ENCODE measurements around the gene PDCD1. TPM values are rescaled to one million over a fixed set of nuclear protein-coding genes. Genes with fewer than 3 reads are reported as not detected.

Gene PDCD1
- total RNA-seq, 2 donors from 2014 or later: 0.21 to 0.35 TPM

DNA sequence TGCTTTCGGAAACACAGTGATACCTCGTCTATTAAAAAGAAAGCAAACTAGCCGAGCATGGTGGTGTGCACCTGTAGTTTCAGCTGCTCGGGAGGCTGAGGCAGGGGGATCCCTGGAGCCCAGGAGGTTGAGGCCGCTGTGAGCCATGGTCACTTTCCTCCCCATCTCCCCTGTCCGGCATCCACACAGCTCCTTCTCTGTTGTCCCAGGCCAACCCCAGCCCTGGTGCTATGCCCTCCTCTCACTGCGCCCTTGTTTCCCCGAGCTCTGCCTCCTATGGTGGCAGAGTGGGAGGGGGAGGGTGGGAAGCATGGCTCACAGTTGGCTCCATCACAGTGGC, 26.2 kb upstream of the PDCD1 start:
- Histone ChIP-seq H3K27me3 (no peaks in the 10 kb centered on the region), H3K9me3 (no peaks in the 10 kb centered on the region), H3K4me3 (no peak overlapping the region), H3K4me1 (no peaks in the 10 kb centered on the region), H3K36me3 (no peaks in the 10 kb centered on the region), H3K27ac (no peak overlapping the region), H3K9ac (ENCODE audit: low read depth in 2 of 2, low read length in 2 of 2) (no peak overlapping the region)
- no peak for DNase-seq
- intact Hi-C loops (cut with DNase I): no loop called here
- TF ChIP-seq, protein P1, sequence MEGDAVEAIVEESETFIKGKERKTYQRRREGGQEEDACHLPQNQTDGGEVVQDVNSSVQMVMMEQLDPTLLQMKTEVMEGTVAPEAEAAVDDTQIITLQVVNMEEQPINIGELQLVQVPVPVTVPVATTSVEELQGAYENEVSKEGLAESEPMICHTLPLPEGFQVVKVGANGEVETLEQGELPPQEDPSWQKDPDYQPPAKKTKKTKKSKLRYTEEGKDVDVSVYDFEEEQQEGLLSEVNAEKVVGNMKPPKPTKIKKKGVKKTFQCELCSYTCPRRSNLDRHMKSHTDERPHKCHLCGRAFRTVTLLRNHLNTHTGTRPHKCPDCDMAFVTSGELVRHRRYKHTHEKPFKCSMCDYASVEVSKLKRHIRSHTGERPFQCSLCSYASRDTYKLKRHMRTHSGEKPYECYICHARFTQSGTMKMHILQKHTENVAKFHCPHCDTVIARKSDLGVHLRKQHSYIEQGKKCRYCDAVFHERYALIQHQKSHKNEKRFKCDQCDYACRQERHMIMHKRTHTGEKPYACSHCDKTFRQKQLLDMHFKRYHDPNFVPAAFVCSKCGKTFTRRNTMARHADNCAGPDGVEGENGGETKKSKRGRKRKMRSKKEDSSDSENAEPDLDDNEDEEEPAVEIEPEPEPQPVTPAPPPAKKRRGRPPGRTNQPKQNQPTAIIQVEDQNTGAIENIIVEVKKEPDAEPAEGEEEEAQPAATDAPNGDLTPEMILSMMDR (IDR thresholded peaks at IDR 0.05): no peak

DNA sequence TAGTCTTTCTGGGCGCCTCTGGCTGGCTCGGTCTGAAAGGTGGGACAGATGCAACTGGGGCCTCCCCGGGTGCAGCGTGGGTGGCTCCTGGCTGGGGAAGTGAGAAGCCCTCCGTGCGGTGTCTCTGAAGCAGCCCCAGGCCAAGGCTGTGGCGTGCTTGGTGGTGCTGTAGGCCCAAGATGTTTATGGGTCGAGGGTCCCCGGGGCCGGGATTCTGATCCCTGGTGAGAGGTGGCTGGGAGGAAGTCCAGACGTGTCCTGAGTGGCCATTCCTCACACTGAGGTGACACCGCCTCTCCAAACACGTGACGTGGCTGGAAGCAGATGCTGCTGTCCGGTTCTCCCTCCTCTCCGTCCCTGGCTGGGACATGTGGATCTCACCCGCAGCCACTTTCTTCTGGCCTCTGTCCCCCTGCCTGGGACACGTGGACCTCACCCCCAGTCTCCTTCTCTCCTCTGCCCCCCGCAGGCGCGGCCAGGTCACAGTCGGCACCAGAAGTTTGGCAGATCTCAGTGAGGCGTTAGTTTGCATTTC, 23.5 kb upstream of the PDCD1 start:
- Histone ChIP-seq H3K4me3 (peak overlapping the region; percentile 18), H3K4me1 (no peaks in the 10 kb centered on the region), H3K36me3 (no peaks in the 10 kb centered on the region), H3K9me3 (no peaks in the 10 kb centered on the region), H3K9ac (ENCODE audit: low read depth in 2 of 2, low read length in 2 of 2) (peak overlapping the region; percentile 64 to 73), H3K27ac (peak overlapping the region; percentile 54), H3K27me3 (no peaks in the 10 kb centered on the region)
- TF ChIP-seq, protein P1 (IDR thresholded peaks at IDR 0.05): no peak
- intact Hi-C loops (cut with DNase I): no loop called here
- DNase-seq: peak; percentile 72

DNA sequence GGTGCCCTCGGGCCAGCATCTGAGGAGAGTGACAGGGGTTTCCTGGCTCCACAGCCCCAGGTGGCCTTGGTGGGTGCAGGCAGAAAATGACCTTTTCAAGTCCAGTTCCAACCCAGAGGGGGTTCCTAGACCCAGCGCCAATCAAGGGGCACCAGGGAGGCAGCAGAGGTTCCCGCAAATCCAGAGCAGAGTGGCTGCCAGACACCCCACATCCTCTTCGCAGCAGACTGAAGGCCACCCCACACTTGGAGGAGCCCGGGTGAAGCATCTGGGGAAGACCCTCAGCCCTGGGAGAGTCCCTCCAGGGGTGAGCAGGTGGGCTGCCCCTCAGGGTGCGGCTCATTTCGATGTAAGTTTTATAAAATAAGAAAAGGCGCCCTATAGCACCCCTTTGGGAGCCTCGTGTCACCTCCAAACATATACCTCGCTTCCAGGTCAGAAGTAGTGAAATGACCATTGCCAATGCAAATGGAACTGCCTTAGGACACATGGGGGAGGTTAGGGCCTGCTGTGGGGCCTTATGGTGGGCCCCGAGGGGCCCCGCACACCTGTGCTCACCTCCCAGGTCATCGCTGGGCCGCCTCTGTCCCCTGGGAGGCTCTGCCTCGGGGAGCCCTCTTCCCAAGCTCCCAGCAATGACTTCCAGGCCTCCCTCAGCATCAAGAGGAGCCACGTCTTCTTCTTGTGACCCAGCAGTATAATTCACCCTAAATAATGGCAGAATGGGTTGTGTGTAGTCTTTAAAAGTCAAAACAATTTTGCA, 21.8 kb upstream of the PDCD1 start:
- no peaks in the 10 kb centered on the region for H3K4me1 ChIP-seq
- H3K27me3 ChIP-seq: no peaks in the 10 kb centered on the region
- TF ChIP-seq, protein P1 (IDR thresholded peaks at IDR 0.05): no peak
- DNase-seq: no peak
- intact Hi-C loops (cut with DNase I): no loop called here
- H3K27ac ChIP-seq: peak overlapping the region; percentile 50
- no peaks in the 10 kb centered on the region for H3K36me3 ChIP-seq
- no peaks in the 10 kb centered on the region for H3K9me3 ChIP-seq
- H3K4me3 ChIP-seq: peak overlapping the region; percentile 47
- peak overlapping the region in 1 of 2 donors; percentile 50 for H3K9ac ChIP-seq (ENCODE audit: low read depth in 2 of 2, low read length in 2 of 2)

DNA sequence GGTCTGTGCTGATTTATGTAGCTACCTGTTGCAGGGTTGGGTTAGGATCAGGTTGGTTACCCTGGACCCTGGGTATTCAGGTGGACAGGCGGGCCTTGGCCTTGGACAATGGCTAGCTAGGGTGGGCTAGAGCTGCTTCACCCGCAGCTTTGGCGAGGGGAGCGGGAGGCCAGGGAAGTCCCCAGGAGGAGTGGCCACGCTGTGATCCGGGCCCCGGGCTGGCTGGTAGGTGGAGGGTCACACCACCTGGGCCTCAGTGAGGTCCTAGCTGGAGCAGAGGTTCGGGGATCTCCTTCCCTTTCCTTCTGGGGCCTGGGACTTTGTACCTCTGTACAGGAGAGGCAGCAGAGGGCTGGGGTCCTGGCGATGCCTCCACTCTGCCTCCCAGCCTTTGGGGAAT, 20.6 kb upstream of the PDCD1 start:
- TF ChIP-seq, protein P1 (IDR thresholded peaks at IDR 0.05): no peak
- H3K27me3 ChIP-seq: no peaks in the 10 kb centered on the region
- H3K4me1 ChIP-seq: no peaks in the 10 kb centered on the region
- H3K9ac ChIP-seq (ENCODE audit: low read depth in 2 of 2, low read length in 2 of 2): no peak overlapping the region
- no peak for DNase-seq
- intact Hi-C loops (cut with DNase I): loop anchor here (10.0 kb wide), 2 partner anchors 145 to 175 kb away; partner anchors contain the start of genes D2HGDH and ING5
- H3K27ac ChIP-seq: no peak overlapping the region
- H3K4me3 ChIP-seq: no peak overlapping the region
- H3K36me3 ChIP-seq: no peaks in the 10 kb centered on the region
- H3K9me3 ChIP-seq: no peaks in the 10 kb centered on the region

DNA sequence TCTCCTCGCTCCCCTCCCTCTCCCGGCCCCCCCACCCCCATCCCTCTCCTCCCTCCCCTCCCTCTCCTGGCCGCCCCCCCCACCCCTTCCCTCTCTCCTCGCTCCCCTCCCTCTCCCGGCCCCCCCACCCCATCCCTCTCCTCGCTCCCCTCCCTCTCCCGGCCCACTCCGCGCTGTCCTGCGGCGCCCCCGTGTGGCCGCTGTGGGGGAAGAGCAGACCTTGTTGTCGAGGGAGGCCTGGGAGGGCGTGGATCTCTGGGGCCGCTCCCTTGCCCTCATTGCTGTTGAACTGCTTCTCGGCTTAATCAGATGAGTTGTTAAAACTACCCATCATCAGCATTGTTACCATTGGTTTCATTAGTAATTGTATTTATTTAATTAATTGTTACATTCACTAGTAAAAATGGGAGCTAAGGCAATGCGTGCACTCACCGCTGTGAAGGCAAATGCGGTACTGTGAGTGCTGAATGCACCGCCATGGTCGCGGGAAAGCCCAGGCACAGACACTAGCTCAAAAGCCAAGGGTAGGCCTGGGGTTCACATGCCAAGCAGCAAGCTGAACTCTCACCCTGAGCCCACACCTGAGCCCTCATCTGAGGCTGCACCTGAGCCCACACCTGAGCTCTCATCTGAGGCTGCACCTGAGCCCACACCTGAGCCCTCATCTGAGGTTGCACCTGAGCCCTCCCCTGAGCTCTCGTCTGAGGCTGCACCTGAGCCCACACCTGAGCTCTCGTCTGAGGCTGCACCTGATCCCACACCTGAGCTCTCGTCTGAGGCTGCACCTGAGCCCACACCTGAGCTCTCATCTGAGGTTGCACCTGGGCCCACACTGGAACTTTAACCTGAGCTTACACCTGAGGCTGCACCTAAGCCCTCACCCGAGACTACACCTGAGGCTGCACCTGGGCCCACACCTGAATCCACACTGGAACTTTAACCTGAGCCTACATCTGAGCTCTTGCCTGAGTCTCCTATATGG, 19.6 kb upstream of the PDCD1 start:
- Histone ChIP-seq H3K4me3 (no peak overlapping the region), H3K4me1 (no peaks in the 10 kb centered on the region), H3K36me3 (no peaks in the 10 kb centered on the region), H3K9ac (ENCODE audit: low read depth in 2 of 2, low read length in 2 of 2) (no peak overlapping the region), H3K27me3 (no peaks in the 10 kb centered on the region), H3K27ac (no peak overlapping the region), H3K9me3 (no peaks in the 10 kb centered on the region)
- peak; percentile 83 for DNase-seq
- intact Hi-C loops (cut with DNase I): loop anchor here (10.0 kb wide), 2 partner anchors 143 to 173 kb away; partner anchors contain the start of genes D2HGDH and ING5
- TF ChIP-seq, protein P1 (IDR thresholded peaks at IDR 0.05): peak; percentile 44
